KOPT-K1 (cell line): ENCODE results near the gene REG1A.

Source experiments
- H3K27ac ChIP-seq: fragments of 200-600 bp; sonication (generic); 2 replicates; pipeline ENCODE4 v1.5.1; 2016; ENCODE audit warnings: antibody characterized with exemption, mild to moderate bottlenecking, low read depth, low read length; ENCODE audit not compliant: poor library complexity, severe bottlenecking
- H3K36me3 ChIP-seq: fragments of 200-600 bp; sonication (generic); 2 replicates; pipeline ENCODE4 v1.5.1; 2017; ENCODE audit warnings: antibody characterized with exemption, mild to moderate bottlenecking, low read length, moderate library complexity; ENCODE audit not compliant: insufficient read depth
- H3K9me3 ChIP-seq: fragments of 200-600 bp; sonication (generic); 2 replicates; pipeline ENCODE4 v1.5.1; 2017; ENCODE audit warnings: antibody characterized with exemption, low read length, mild to moderate bottlenecking; ENCODE audit not compliant: insufficient read depth, poor library complexity, severe bottlenecking

REG1A gene

DNA sequence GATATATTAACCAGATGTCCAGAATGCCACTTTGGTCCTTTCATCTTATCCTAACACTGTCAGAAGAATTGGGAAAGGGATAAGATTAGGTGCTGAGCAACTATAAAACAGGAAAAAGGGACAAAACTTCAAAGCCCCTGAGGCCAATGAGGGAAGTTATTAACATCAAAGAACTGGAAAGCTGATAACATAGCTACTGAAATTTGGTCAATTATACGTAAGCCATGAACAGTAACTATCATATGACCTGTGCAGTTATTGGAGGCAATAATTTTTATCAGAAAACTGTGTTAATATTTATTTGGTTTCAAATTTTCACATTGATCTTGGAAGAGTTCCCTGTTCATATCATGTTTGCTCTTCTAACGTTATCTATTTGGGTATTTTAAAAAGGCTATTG is 41.8 kb downstream of the REG1A start:
- Histone ChIP-seq H3K36me3 (no peaks in the 10 kb centered on the region), H3K27ac (no peak overlapping the region)

DNA sequence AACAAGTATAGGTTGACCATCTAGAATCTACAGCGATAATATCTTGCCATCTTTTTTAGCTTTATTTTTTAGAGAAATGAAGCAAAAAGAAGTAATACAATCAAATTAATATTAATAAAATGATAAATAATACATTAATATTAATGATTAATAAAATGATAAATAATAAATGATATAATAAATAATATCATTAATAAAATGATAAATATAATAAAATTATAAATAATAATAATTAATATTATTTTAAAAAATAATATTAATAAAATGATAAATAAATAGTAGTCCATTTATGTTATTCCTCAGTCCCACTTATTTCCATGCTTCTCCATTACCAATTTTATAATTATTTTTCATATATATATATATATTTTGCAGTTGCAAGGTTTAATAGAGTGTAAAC is 42.5 kb downstream of the REG1A start:
- no peaks in the 10 kb centered on the region for H3K36me3 ChIP-seq
- no peaks in the 10 kb centered on the region for H3K9me3 ChIP-seq
- H3K27ac ChIP-seq = no peak overlapping the region

More for the DNA sequence above, 41.8 kb downstream of the REG1A start:
- H3K9me3 ChIP-seq = no peaks in the 10 kb centered on the region

DNA sequence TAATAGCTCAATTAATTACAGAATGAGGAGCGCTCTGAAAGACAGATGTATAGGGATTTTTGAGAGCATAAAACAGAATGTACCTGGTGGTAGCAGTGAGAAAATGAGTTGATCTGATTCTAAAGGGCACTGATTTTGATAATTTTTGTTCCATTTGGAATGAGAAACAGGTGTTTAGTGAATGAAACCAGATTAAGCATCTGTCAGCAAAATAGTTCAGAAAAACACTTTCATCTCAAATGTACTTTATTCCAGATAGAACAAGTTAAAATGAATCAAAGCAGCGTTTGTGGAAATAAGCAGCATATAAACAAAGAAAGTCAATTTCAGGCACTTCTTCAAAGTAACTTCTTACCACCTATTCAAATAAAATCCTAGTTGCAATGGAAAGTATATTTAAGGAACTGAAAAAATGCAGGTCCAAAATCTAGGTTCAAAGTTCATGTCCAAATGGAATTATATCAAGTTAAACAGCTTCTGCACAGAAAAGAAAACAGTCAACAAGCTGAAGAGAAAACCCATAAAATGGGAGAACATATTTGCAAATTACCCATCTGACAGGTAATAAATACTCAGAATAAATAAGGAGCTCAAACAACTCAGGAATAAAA is 51.2 kb downstream of the REG1A start:
- Histone ChIP-seq H3K36me3 (no peaks in the 10 kb centered on the region), H3K9me3 (no peaks in the 10 kb centered on the region), H3K27ac (no peak overlapping the region)
